K562 (cell line): ENCODE data around the gene CSNK1D. TPM values are rescaled to one million over a fixed set of nuclear protein-coding genes. Genes with fewer than 3 reads are reported as not detected.
A peak's percentile ranks its signal among the peaks of the same experiment; 100 is the strongest.

Experiments
- AFF4 ChIP-seq: sonication (generic); formaldehyde crosslinking; IDR thresholded peaks from 2 replicates; pipeline ENCODE4 v1.8.0; 2023; ENCODE audit warnings: mild to moderate bottlenecking, missing genetic modification reagents
- BRF1 ChIP-seq: IDR thresholded peaks from 3 replicates; pipeline ENCODE4 v1.6.1; 2011; ENCODE audit warnings: borderline replicate concordance, mild to moderate bottlenecking; ENCODE audit not compliant: insufficient read length; ENCODE audit errors: extremely low read depth
- CBX1 ChIP-seq: sonication (generic); IDR thresholded peaks from 2 replicates; pipeline ENCODE4 v1.6.1; 2016; ENCODE audit warnings: antibody characterized with exemption, low read depth, mild to moderate bottlenecking
- HNRNPLL ChIP-seq: fragments of 200-400 bp; formaldehyde crosslinking; IDR thresholded peaks from 2 replicates; pipeline ENCODE4 v1.6.1; 2017; ENCODE audit warnings: low read length, low read depth, mild to moderate bottlenecking; ENCODE audit not compliant: poor library complexity, severe bottlenecking
- NR2F6 ChIP-seq: fragments of 450-650 bp; formaldehyde crosslinking; IDR thresholded peaks from 2 replicates; pipeline ENCODE4 v1.4.0; 2020; ENCODE audit warnings: mild to moderate bottlenecking
- PPARD ChIP-seq: fragments of 250-450 bp; sonication (Bioruptor Pico); IDR thresholded peaks from 2 replicates; pipeline ENCODE4 v1.8.0; 2022; ENCODE audit warnings: inconsistent platforms, mild to moderate bottlenecking, moderate library complexity
- SNIP1 ChIP-seq: fragments of 450-650 bp; IDR thresholded peaks from 2 replicates; pipeline ENCODE4 v1.7.1; 2017; ENCODE audit warnings: low read depth, mild to moderate bottlenecking
- TAL1 ChIP-seq: fragments of 450-650 bp; IDR thresholded peaks from 2 replicates; pipeline ENCODE4 v1.6.1; 2016; ENCODE audit warnings: mild to moderate bottlenecking
- TEAD1 ChIP-seq, 2 experiments: fragments of 450-650 bp in 1 of 2; sonication (generic) in 1 of 2; formaldehyde crosslinking; IDR thresholded peaks; 2 replicates each; pipeline versions ENCODE4 v1.4.0 to v1.8.0; 2020 to 2022; ENCODE audit warnings: mild to moderate bottlenecking in 2 of 2, missing genetic modification reagents in 1 of 2
- TRIM28 ChIP-seq: fragments of 450-650 bp; IDR thresholded peaks from 2 replicates; pipeline ENCODE4 v1.6.1; 2017
- ZNF121 ChIP-seq: sonication (generic); formaldehyde crosslinking; conservative IDR thresholded peaks from 2 replicates; pipeline ENCODE4 v1.8.0; 2022; ENCODE audit warnings: missing genetic modification reagents
- ZNF140 ChIP-seq: fragments of 250-450 bp; sonication (Bioruptor Pico); IDR thresholded peaks from 2 replicates; pipeline ENCODE4 v1.8.0; 2021; ENCODE audit warnings: moderate library complexity, mild to moderate bottlenecking, inconsistent platforms
- ZNF217 ChIP-seq: sonication (generic); formaldehyde crosslinking; IDR thresholded peaks from 2 replicates; pipeline ENCODE4 v1.8.0; 2022; ENCODE audit warnings: mild to moderate bottlenecking, missing genetic modification reagents
- ZNF384 ChIP-seq: IDR thresholded peaks from 2 replicates; pipeline ENCODE4 v1.6.1; 2012; ENCODE audit warnings: low read depth, low read length, improper control_type of control experiment
- ZNF518B ChIP-seq: fragments of 250-450 bp; sonication (Bioruptor Pico); IDR thresholded peaks from 2 replicates; pipeline ENCODE4 v1.5.0; 2021; ENCODE audit warnings: mild to moderate bottlenecking, moderate library complexity
- polyA plus RNA-seq, 8 experiments: library from polyadenylated mRNA; depleted of rRNA in 4 of 8; stranded (reverse) in 5 of 8; unstranded in 3 of 8; fragments of >200 nt; fragmentation: Nextera tagmentation in 2 of 8; fragmentation: Illumina TruSeq in 1 of 8; extraction: Ambion mirVana in 2 of 8; extraction: Trizol in 1 of 8; gene quantifications; 2 replicates each; pipeline versions ENCODE4 v1.2.1 to v1.2.3, GENCODE V29; 2011 to 2014; ENCODE audit warnings: inconsistent platforms in 1 of 8, missing spikeins in 1 of 8
- total RNA-seq, 7 experiments: library from RNA; depleted of rRNA in 6 of 7; stranded (reverse); fragments of >200 nt in 6 of 7; fragmentation: Illumina TruSeq in 2 of 7; extraction: Trizol in 2 of 7; gene quantifications; 2 replicates each; pipeline versions ENCODE4 v1.2.1 to v1.2.3, GENCODE V29; 2011 to 2021; ENCODE audit warnings: low replicate concordance in 1 of 7
- TF ChIP-seq, protein P1 (sequence below): fragments of 200-800 bp; sonication (Bioruptor generic); IDR thresholded peaks from 2 replicates; pipeline ENCODE4 v1.6.1; 2016; ENCODE audit warnings: missing genetic modification characterization, missing compliant biosample characterization

Gene CSNK1D
- total and polyA plus RNA-seq, 9 of the 15 experiments (the other 6 are each of a cell fraction or from before 2014, with no cell fraction given) = 6.5 to 133 (median 41.3) TPM

GRCh38 chr17:82217530-82218204, 55.8 kb downstream of the CSNK1D start (continued):
- peak in 1 of 2 experiments; percentile 18; a peak in 1 of 4 replicates for TF ChIP-seq TEAD1 (CRISPR knock-in tag; IDR thresholded peaks at IDR 0.05)
- no peak for TF ChIP-seq TAL1
- no peak for TF ChIP-seq NR2F6 (CRISPR knock-in tag)
- no peak for TF ChIP-seq ZNF121 (CRISPR knock-in tag)
- no peak for TF ChIP-seq CBX1
- TF ChIP-seq AFF4 (CRISPR knock-in tag) = no peak
- no peak for TF ChIP-seq HNRNPLL
- TF ChIP-seq ZNF518B = no peak
- no peak for TF ChIP-seq BRF1
- TF ChIP-seq ZNF217 (CRISPR knock-in tag) = no peak
- no peak for TF ChIP-seq ZNF384
- no peak for TF ChIP-seq SNIP1
- TF ChIP-seq, protein P1, sequence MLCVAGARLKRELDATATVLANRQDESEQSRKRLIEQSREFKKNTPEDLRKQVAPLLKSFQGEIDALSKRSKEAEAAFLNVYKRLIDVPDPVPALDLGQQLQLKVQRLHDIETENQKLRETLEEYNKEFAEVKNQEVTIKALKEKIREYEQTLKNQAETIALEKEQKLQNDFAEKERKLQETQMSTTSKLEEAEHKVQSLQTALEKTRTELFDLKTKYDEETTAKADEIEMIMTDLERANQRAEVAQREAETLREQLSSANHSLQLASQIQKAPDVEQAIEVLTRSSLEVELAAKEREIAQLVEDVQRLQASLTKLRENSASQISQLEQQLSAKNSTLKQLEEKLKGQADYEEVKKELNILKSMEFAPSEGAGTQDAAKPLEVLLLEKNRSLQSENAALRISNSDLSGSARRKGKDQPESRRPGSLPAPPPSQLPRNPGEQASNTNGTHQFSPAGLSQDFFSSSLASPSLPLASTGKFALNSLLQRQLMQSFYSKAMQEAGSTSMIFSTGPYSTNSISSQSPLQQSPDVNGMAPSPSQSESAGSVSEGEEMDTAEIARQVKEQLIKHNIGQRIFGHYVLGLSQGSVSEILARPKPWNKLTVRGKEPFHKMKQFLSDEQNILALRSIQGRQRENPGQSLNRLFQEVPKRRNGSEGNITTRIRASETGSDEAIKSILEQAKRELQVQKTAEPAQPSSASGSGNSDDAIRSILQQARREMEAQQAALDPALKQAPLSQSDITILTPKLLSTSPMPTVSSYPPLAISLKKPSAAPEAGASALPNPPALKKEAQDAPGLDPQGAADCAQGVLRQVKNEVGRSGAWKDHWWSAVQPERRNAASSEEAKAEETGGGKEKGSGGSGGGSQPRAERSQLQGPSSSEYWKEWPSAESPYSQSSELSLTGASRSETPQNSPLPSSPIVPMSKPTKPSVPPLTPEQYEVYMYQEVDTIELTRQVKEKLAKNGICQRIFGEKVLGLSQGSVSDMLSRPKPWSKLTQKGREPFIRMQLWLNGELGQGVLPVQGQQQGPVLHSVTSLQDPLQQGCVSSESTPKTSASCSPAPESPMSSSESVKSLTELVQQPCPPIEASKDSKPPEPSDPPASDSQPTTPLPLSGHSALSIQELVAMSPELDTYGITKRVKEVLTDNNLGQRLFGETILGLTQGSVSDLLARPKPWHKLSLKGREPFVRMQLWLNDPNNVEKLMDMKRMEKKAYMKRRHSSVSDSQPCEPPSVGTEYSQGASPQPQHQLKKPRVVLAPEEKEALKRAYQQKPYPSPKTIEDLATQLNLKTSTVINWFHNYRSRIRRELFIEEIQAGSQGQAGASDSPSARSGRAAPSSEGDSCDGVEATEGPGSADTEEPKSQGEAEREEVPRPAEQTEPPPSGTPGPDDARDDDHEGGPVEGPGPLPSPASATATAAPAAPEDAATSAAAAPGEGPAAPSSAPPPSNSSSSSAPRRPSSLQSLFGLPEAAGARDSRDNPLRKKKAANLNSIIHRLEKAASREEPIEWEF (CRISPR knock-in tag) = peak; percentile 76; the same call in 1 of the 2 replicates
- TF ChIP-seq PPARD (CRISPR knock-in tag) = no peak
- no peak for TF ChIP-seq ZNF140 (CRISPR knock-in tag)
- TF ChIP-seq TRIM28 = no peak
